ENCODE results near the gene VIT. TPM values are rescaled to one million over a fixed set of nuclear protein-coding genes. Genes with fewer than 3 reads are reported as not detected.

The VIT gene
- total RNA-seq, 1 donor from 2014 or later = not detected

GRCh38 chr2:36781907-36782720 lies 85.6 kb downstream of the VIT start:
- intact Hi-C loops (cut with micrococcal nuclease) = loop anchor here (5.0 kb wide), 2 partner anchors 135 to 300 kb away; partner anchors contain the start of genes GPATCH11 and HEATR5B
- no peaks in the 10 kb centered on the region for H3K36me3 Mint-ChIP-seq (ENCODE audit: low read depth)
- no peak for DNase-seq (ENCODE audit: low spot score)
- no peak overlapping the region for H3K27ac Mint-ChIP-seq
- peaks cover 3% of the 10 kb centered on the region for H3K4me1 Mint-ChIP-seq (ENCODE audit: low read depth)
- no peaks in the 10 kb centered on the region for H3K9me3 Mint-ChIP-seq
- H3K4me3 Mint-ChIP-seq (ENCODE audit: low read depth) = no peak overlapping the region
- H3K27me3 Mint-ChIP-seq (ENCODE audit: low read depth) = peaks cover 22% of the 10 kb centered on the region

DNA sequence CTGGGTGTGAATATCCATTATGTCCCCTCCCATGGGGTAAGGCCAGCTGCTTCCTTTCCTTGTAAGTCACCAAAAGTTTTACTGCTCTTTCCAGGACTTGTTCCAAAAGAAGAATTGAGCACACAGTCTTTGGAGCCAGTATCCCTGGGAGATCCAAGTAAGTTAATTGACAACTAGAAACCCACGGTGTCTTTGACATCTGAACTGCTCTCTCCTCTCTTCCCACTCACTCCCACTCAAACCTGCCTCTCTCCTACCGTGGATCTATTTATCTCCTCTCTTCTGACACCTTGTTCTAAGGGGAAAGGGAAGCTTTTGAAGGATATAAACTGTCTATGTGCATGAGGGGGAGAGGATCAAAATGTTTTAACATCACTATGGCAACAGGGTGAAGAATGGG lies 86.7 kb downstream of the VIT start:
- DNase-seq (ENCODE audit: low spot score) = no peak
- Mint-ChIP-seq H3K27ac (no peak overlapping the region), H3K27me3 (ENCODE audit: low read depth) (peaks cover 22% of the 10 kb centered on the region), H3K9me3 (no peaks in the 10 kb centered on the region), H3K36me3 (ENCODE audit: low read depth) (no peaks in the 10 kb centered on the region), H3K4me1 (ENCODE audit: low read depth) (peaks cover 3% of the 10 kb centered on the region), H3K4me3 (ENCODE audit: low read depth) (no peak overlapping the region)
- intact Hi-C loops (cut with micrococcal nuclease) = loop anchor here (5.0 kb wide), 2 partner anchors 134 to 299 kb away; partner anchors contain the start of genes GPATCH11 and HEATR5B

DNA sequence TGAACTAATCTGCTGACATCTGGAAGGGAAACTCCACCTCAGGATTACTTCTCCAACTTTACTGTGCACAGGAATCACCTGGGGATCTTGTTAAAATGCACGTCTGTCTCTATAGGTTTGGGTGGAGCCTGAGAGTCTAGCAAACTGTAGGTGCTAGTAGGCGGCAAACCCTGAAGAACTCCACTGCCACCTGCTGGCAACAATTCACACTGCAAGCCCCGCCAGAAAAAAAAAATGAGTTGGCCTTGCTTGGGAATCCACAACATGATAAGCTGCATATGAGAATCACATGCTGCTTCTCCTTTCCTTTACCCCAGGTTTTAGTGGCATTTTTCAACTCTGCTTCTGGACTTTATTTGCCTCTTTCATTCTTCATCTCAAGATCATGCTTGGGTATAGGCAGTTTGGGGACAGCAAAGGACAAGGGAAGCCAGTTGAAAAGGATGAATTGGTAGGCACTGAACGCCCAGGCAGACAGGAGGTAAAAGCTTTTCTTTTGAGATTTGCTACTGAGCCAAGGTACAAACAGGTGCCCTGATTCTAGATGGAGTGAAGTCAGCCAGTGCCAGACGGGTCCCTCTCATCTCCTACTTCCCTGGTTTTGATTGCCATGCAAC lies 88.8 kb downstream of the VIT start:
- DNase-seq (ENCODE audit: low spot score) = peak; percentile 63
- H3K36me3 Mint-ChIP-seq (ENCODE audit: low read depth) = no peaks in the 10 kb centered on the region
- intact Hi-C loops (cut with micrococcal nuclease) = loop anchor here (2.0 to 5.0 kb wide), 2 partner anchors 220 to 433 kb away; no protein-coding TSS in a partner anchor
- H3K9me3 Mint-ChIP-seq = no peaks in the 10 kb centered on the region
- H3K27me3 Mint-ChIP-seq (ENCODE audit: low read depth) = peaks cover 26% of the 10 kb centered on the region
- H3K27ac Mint-ChIP-seq = no peak overlapping the region
- peaks cover 3% of the 10 kb centered on the region for H3K4me1 Mint-ChIP-seq (ENCODE audit: low read depth)
- H3K4me3 Mint-ChIP-seq (ENCODE audit: low read depth) = no peak overlapping the region

DNA sequence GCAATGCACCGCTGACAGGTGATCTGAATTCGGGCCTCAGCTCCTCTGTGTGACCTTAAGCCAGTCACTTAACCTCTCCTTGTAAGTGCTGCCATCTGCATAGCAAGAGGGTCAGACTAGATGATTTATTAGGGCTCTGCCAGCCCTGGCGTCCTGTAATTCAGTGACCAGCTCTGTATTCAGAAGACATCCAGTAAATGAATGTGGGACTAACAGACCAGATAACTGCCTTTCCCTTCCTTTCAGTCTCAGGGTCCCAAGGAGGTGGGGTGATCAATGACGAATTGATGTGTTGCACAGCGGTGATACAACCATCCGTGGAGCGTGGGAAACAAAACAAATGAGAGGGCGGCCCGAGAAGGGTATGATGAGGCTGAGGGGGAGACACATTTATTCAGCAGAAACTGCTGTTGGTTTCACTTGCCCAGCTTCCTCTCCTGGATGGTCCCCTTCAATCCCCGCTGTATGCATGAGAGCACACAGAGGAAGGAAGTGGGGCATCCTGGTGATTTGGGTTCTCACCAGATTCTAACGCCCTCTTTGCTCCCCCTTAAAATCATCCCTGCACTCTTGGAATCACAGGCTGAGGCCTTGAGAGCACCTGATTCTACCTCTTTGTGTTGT lies 92.8 kb downstream of the VIT start:
- peaks cover 8% of the 10 kb centered on the region for H3K27me3 Mint-ChIP-seq (ENCODE audit: low read depth)
- no peaks in the 10 kb centered on the region for H3K9me3 Mint-ChIP-seq
- peaks cover 3% of the 10 kb centered on the region for H3K4me1 Mint-ChIP-seq (ENCODE audit: low read depth)
- intact Hi-C loops (cut with micrococcal nuclease) = loop anchor here (5.0 kb wide), 1 partner anchor 437 kb away; no protein-coding TSS in a partner anchor
- no peak overlapping the region for H3K4me3 Mint-ChIP-seq (ENCODE audit: low read depth)
- no peaks in the 10 kb centered on the region for H3K36me3 Mint-ChIP-seq (ENCODE audit: low read depth)
- no peak for DNase-seq (ENCODE audit: low spot score)
- no peak overlapping the region for H3K27ac Mint-ChIP-seq

DNA sequence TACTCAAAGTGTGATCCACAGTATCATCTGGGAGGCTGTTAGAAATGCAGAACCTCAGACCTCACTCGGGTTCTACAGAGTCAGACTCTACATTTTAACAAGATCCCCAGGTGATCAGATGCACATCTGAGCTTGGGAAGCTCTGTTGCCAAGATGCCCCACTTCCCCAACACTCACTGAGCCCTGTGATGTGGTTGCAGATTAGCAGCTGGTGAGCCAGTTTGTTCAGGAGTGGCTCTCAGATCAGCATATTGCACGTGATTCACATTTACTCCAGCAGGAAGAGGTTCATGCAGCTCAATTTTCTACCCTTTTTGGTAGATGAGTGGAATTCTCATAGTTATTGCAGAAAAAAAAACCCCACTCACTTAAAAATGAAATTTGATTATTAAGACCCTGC lies 96.4 kb downstream of the VIT start:
- Mint-ChIP-seq H3K27me3 (ENCODE audit: low read depth) (peaks cover 16% of the 10 kb centered on the region), H3K9me3 (no peaks in the 10 kb centered on the region), H3K4me1 (ENCODE audit: low read depth) (peaks cover 8% of the 10 kb centered on the region), H3K27ac (no peak overlapping the region), H3K4me3 (ENCODE audit: low read depth) (no peak overlapping the region), H3K36me3 (ENCODE audit: low read depth) (no peaks in the 10 kb centered on the region)
- intact Hi-C loops (cut with micrococcal nuclease) = no loop called here
- no peak for DNase-seq (ENCODE audit: low spot score)

DNA sequence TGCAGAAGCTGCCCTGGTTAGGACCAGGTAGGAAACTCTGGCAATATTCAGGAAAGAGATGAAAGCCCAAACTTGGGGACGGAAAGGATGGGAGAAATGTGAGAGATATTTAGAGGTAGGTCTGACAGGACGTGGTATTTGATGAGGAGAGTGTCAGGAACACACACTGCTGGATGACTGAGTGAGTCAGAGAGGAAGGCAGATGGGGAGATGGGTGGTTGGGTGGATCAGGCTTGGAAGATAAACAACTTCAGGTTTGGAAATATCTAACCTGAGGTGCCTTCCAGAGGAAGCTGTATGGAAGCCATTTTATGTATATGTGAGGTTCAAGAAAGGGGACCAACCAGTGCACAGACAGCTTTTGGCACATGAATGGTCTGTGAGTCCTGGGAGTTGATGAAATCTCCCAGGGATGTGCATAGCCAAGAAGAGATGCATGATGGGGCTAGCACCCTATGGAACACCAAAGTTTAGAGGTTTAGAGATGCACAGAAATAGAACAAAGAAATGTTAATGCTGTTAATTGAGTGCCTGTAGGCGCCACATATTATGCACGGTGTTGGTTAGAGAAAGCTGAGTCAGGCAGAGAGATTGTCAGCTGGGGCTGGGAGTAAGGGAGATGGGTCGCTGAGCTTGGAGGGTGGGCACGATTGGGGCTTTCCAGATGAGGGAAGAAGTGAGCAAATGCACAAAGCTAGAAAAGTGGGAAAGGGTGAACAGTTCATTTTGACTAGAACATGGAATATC lies 101.0 kb downstream of the VIT start:
- no peak overlapping the region for H3K4me3 Mint-ChIP-seq (ENCODE audit: low read depth)
- intact Hi-C loops (cut with micrococcal nuclease) = no loop called here

GRCh38 chr2:36798724-36799123 lies 102.2 kb downstream of the VIT start:
- Mint-ChIP-seq H3K27ac (no peak overlapping the region), H3K4me1 (ENCODE audit: low read depth) (peaks cover 24% of the 10 kb centered on the region), H3K27me3 (ENCODE audit: low read depth) (peaks cover 15% of the 10 kb centered on the region), H3K36me3 (ENCODE audit: low read depth) (no peaks in the 10 kb centered on the region), H3K9me3 (peaks cover 3% of the 10 kb centered on the region), H3K4me3 (ENCODE audit: low read depth) (no peak overlapping the region)
- DNase-seq (ENCODE audit: low spot score) = no peak
- intact Hi-C loops (cut with micrococcal nuclease) = no loop called here

More for the DNA sequence above, 101.0 kb downstream of the VIT start:
- Mint-ChIP-seq H3K4me1 (ENCODE audit: low read depth) (peaks cover 24% of the 10 kb centered on the region), H3K9me3 (peaks cover 3% of the 10 kb centered on the region), H3K27me3 (ENCODE audit: low read depth) (peaks cover 15% of the 10 kb centered on the region), H3K27ac (no peak overlapping the region), H3K36me3 (ENCODE audit: low read depth) (no peaks in the 10 kb centered on the region)
- DNase-seq (ENCODE audit: low spot score) = no peak

DNA sequence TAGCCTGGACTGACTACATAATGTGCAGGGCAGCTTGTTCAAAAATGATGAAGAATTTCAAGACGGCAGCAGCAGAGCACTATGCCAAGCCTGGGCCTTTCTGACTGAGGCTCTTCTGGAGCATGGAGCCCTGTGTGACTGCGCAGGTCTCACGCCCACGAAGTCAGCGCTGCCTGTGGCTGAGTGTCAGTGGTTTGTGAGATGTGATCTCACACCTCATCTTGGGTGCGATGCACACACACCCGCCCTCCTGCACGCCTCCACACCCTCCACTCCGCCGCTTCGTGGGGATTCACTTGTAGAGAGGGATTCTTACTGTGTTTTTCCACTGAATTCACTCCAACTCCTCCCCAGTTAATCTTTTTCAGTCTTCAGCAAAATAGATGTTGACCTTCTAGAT lies 103.9 kb downstream of the VIT start:
- peak; percentile 10 for DNase-seq (ENCODE audit: low spot score)
- intact Hi-C loops (cut with micrococcal nuclease) = no loop called here
- H3K9me3 Mint-ChIP-seq = peaks cover 3% of the 10 kb centered on the region
- H3K27me3 Mint-ChIP-seq (ENCODE audit: low read depth) = peaks cover 15% of the 10 kb centered on the region
- no peak overlapping the region for H3K4me3 Mint-ChIP-seq (ENCODE audit: low read depth)
- H3K4me1 Mint-ChIP-seq (ENCODE audit: low read depth) = peaks cover 24% of the 10 kb centered on the region
- H3K36me3 Mint-ChIP-seq (ENCODE audit: low read depth) = no peaks in the 10 kb centered on the region
- peak overlapping the region; percentile 79 for H3K27ac Mint-ChIP-seq

DNA sequence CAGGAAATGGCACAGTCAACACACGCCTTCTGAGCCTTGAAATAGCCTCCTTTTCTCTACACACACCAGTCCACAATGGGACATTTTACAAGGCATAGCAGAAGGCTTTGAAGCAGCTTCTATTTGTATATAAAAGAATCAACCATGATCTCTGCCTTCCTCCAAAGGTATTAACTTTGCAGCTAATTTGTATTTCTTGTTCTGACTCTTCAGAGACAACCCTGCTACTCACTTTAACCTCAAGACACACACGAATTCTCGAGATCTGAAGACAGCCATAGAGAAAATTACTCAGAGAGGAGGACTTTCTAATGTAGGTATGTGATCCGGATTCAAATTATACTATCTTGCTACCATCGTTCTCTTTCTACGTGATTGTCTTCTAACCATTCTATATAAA lies 104.6 kb downstream of the VIT start:
- Mint-ChIP-seq H3K4me1 (ENCODE audit: low read depth) (peaks cover 27% of the 10 kb centered on the region), H3K36me3 (ENCODE audit: low read depth) (no peaks in the 10 kb centered on the region), H3K4me3 (ENCODE audit: low read depth) (no peak overlapping the region), H3K27ac (peak overlapping the region; percentile 79), H3K9me3 (peaks cover 3% of the 10 kb centered on the region), H3K27me3 (ENCODE audit: low read depth) (peaks cover 11% of the 10 kb centered on the region)
- intact Hi-C loops (cut with micrococcal nuclease) = no loop called here
- DNase-seq (ENCODE audit: low spot score) = no peak

DNA sequence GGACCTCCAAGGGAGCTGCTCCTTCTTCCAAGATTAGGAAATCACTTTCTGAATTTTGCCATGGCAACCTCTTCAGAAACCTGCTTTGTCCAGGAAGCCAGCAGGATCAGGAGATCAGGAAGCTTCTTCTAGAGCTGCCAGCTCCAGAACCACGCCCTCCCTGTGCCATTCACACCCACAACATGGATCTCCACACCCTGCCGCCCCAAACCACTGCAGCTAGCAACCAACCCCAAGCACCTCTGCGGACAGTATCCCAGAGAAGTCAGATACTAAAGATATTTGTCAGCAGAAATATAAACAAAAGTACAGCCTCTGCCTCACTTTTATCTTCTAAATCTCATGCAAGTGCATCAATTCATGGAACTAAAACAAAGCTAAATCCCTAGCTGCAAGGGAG lies 106.4 kb downstream of the VIT start:
- intact Hi-C loops (cut with micrococcal nuclease) = no loop called here
- peaks cover 19% of the 10 kb centered on the region for H3K4me1 Mint-ChIP-seq (ENCODE audit: low read depth)
- peaks cover 4% of the 10 kb centered on the region for H3K27me3 Mint-ChIP-seq (ENCODE audit: low read depth)
- H3K9me3 Mint-ChIP-seq = peaks cover 3% of the 10 kb centered on the region
- H3K36me3 Mint-ChIP-seq (ENCODE audit: low read depth) = no peaks in the 10 kb centered on the region
- no peak for DNase-seq (ENCODE audit: low spot score)
- H3K4me3 Mint-ChIP-seq (ENCODE audit: low read depth) = no peak overlapping the region
- no peak overlapping the region for H3K27ac Mint-ChIP-seq

GRCh38 chr2:36805635-36806224 lies 109.2 kb downstream of the VIT start:
- intact Hi-C loops (cut with micrococcal nuclease) = no loop called here
- Mint-ChIP-seq H3K4me1 (ENCODE audit: low read depth) (peaks cover 7% of the 10 kb centered on the region), H3K27ac (no peak overlapping the region)

DNA sequence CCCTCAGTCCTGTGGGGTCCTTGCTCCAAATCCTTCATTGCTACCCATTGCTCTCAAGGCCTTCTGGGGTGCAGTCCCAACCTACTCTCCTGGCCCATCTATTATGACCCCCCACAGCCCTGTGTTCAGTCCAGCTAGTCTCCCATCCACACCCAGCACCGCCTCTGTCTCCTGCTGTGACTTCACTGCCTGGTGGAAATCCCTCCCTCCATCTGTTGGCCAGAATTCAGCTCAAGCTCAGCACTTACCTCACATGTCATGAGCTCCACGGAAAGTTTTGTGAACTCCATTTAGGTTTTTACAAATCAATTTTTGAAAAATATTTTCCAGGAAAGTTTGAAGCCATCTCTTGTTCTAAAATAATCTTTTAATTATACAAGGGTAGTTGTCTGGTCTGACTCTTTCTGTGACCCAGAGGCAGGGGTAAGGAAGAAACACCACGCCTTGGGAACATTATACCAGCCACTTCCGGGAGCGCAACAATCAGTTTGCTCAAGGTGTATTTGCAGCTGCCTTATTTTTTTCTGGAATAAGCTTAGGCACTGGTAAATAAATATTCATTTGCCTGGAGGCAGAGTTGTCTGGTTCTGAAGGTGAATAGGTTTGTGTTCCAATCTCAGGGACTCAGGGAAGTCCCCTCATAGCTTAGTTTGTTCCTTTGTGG lies 110.8 kb downstream of the VIT start:
- H3K27me3 Mint-ChIP-seq (ENCODE audit: low read depth) = no peaks in the 10 kb centered on the region

More at GRCh38 chr2:36805635-36806224, 109.2 kb downstream of the VIT start:
- peaks cover 3% of the 10 kb centered on the region for H3K9me3 Mint-ChIP-seq
- no peaks in the 10 kb centered on the region for H3K27me3 Mint-ChIP-seq (ENCODE audit: low read depth)
- H3K36me3 Mint-ChIP-seq (ENCODE audit: low read depth) = no peaks in the 10 kb centered on the region
- DNase-seq (ENCODE audit: low spot score) = no peak
- H3K4me3 Mint-ChIP-seq (ENCODE audit: low read depth) = no peak overlapping the region

More for the DNA sequence above, 110.8 kb downstream of the VIT start:
- intact Hi-C loops (cut with micrococcal nuclease) = no loop called here
- Mint-ChIP-seq H3K27ac (no peak overlapping the region), H3K9me3 (no peaks in the 10 kb centered on the region), H3K4me1 (ENCODE audit: low read depth) (peaks cover 2% of the 10 kb centered on the region), H3K36me3 (ENCODE audit: low read depth) (no peaks in the 10 kb centered on the region), H3K4me3 (ENCODE audit: low read depth) (no peak overlapping the region)
- no peak for DNase-seq (ENCODE audit: low spot score)

Measured in activated T-helper 2 cell treated with anti-CD3 and anti-CD28 coated beads, Interferon-gamma antibody, Interleukin-2, Interleukin-4, amounts not matched to agents 10 μg/mL and 5 μg/mL and 100 μg/mL, durations not matched to agents 14 hours and 24 hours and 36 hours (primary cell).